Globus pallidus (tissue), 1 donor: ENCODE results near the gene BCL3.
A peak's percentile ranks its signal among the peaks of the same experiment; 100 is the strongest.

Experiments used
- DNase-seq: peaks from one replicate; pipeline ENCODE4 v3.0.0-alpha.2; 2015; ENCODE audit warnings: low spot score

Gene BCL3

GRCh38 chr19:44788971-44789370, 40.5 kb downstream of the BCL3 start:
- no peak for DNase-seq

GRCh38 chr19:44789943-44790483, 41.5 kb downstream of the BCL3 start:
- DNase-seq = no peak

GRCh38 chr19:44792281-44792680, 43.8 kb downstream of the BCL3 start:
- DNase-seq = no peak

- no peak for DNase-seq
These were observed 46.1 kb downstream of the BCL3 start for GRCh38 chr19:44794610-44795009.

GRCh38 chr19:44795398-44795987, 47.0 kb downstream of the BCL3 start:
- no peak for DNase-seq

- DNase-seq = no peak
These were observed 48.2 kb downstream of the BCL3 start for GRCh38 chr19:44796701-44797115.

GRCh38 chr19:44799627-44800346, 51.3 kb downstream of the BCL3 start:
- DNase-seq = no peak

GRCh38 chr19:44800461-44800860, 52.0 kb downstream of the BCL3 start:
- DNase-seq = peak; percentile 41

- DNase-seq = no peak
These were observed 55.2 kb downstream of the BCL3 start for GRCh38 chr19:44803442-44804428.

- DNase-seq = no peak
These were observed 57.8 kb downstream of the BCL3 start for GRCh38 chr19:44806291-44806690.

- DNase-seq = no peak
These were observed 58.7 kb downstream of the BCL3 start for GRCh38 chr19:44807162-44807561.

GRCh38 chr19:44807652-44808462, 59.3 kb downstream of the BCL3 start:
- no peak for DNase-seq

- DNase-seq = peak; percentile 39
These were observed 60.2 kb downstream of the BCL3 start, which contains the start of gene BCAM for GRCh38 chr19:44808463-44809371. TSS of gene BCAM (plus strand) at chr19:44809103. CDS start at chr19:44809125, 22 bp downstream.
